HCT116 (cell line): Measurements from ENCODE around the gene PHF1. TPM values are rescaled to one million over a fixed set of nuclear protein-coding genes. Genes with fewer than 3 reads are reported as not detected.

Source experiments
- ATAC-seq: fragments of 200-7000 bp; cut with Tn5 transposase; 2 replicates; pipeline ENCODE4 v1.9.1; 2020; ENCODE audit warnings: mild to moderate bottlenecking, moderate library complexity
- BruUV-seq: library from RNA; stranded (reverse); fragments of 400-500 nt; replicated peaks from 2 replicates; lab custom pipeline; 2021; lab: Mats Ljungman, UMichigan
- CTCF ChIA-PET: fragments of 300-600 bp; sonication (Branson Sonifier 250); formaldehyde crosslinking; loops from one replicate; lab custom pipeline; 2021; ENCODE audit warnings: antibody characterized with exemption; lab: Charles Lee
- POLR2A ChIA-PET: fragments of 300-600, 350-600 bp; sonication (Branson Sonifier 250); formaldehyde crosslinking; loops from one replicate; lab custom pipeline; 2021; ENCODE audit warnings: antibody characterized with exemption; lab: Charles Lee
- RAD21 ChIA-PET, 2 experiments: fragments of 300-600 bp; sonication (Branson Sonifier 250); formaldehyde crosslinking; loops; one replicate each; lab custom pipeline; 2023; ENCODE audit warnings: low total read pairs in 2 of 2; ENCODE audit not compliant: uncharacterized antibody in 2 of 2, unreplicated experiment in 2 of 2, low non-redundant PET in 1 of 2; lab: Charles Lee
- DNase-seq: peaks from one replicate; pipeline ENCODE4 v3.0.0-alpha.2; 2010; ENCODE audit warnings: low read depth, low spot score
- H2AFZ ChIP-seq: fragments of 200-600 bp; shearing (Covaris generic), sonication (generic); 2 replicates; pipeline ENCODE4 v1.6.1; 2017; ENCODE audit warnings: low read depth, mixed run types, mixed read lengths, antibody characterized with exemption, low read length; ENCODE audit not compliant: poor library complexity, severe bottlenecking
- H3K27ac ChIP-seq: 2 replicates; pipeline ENCODE4 v1.5.1; 2012; ENCODE audit warnings: low read depth, low read length
- H3K27me3 ChIP-seq: fragments of 200-600 bp; sonication (generic); 2 replicates; pipeline ENCODE4 v1.6.1; 2016; ENCODE audit warnings: mixed run types, low read length, mixed read lengths; ENCODE audit not compliant: insufficient read depth
- H3K36me3 ChIP-seq, 2 experiments: fragments of 200-500 bp in 1 of 2; fragments of 200-600 bp in 1 of 2; sonication (Bioruptor generic) in 1 of 2; sonication (generic) in 1 of 2; 2 replicates each; pipeline versions ENCODE4 v1.5.1 to v1.6.1; 2014 to 2016; ENCODE audit warnings: low read length in 2 of 2, inconsistent platforms in 1 of 2, mixed read lengths in 1 of 2, mixed run types in 1 of 2; ENCODE audit not compliant: insufficient read depth in 2 of 2, control insufficient read depth in 1 of 2
- H3K4me1 ChIP-seq, 2 experiments: fragments of 200-600 bp in 1 of 2; sonication (generic) in 1 of 2; 2 replicates each; pipeline versions ENCODE4 v1.5.1 to v1.6.1; 2012 to 2017; ENCODE audit warnings: low read length in 2 of 2, inconsistent platforms in 1 of 2, mild to moderate bottlenecking in 1 of 2, mixed read lengths in 1 of 2, mixed run types in 1 of 2, moderate library complexity in 1 of 2; ENCODE audit not compliant: insufficient read depth in 2 of 2, control insufficient read depth in 1 of 2
- H3K4me2 ChIP-seq: fragments of 200-600 bp; sonication (generic); 2 replicates; pipeline ENCODE4 v1.6.1; 2017; ENCODE audit warnings: mixed run types, low read length, mixed read lengths
- H3K4me3 ChIP-seq, 2 experiments: fragments of 200-600 bp in 1 of 2; sonication (generic) in 1 of 2; replicated peaks in 1 of 2; 2 replicates each; pipeline ENCODE4 v1.5.1; 2011 to 2016; ENCODE audit warnings: low read length in 2 of 2, control low read depth in 1 of 2, low read depth in 1 of 2, mild to moderate bottlenecking in 1 of 2, mixed read lengths in 1 of 2, mixed run types in 1 of 2
- H3K79me2 ChIP-seq: fragments of 200-600 bp; sonication (generic); 2 replicates; pipeline ENCODE4 v1.6.1; 2017; ENCODE audit warnings: mild to moderate bottlenecking, mixed run types, low read length, moderate library complexity, mixed read lengths; ENCODE audit not compliant: insufficient read depth
- H3K9ac ChIP-seq: fragments of 200-600 bp; sonication (generic); 2 replicates; pipeline ENCODE4 v1.6.1; 2016; ENCODE audit warnings: low read length, mixed read lengths
- H3K9me2 ChIP-seq: fragments of 200-600 bp; sonication (generic), shearing (Covaris generic); 2 replicates; pipeline ENCODE4 v1.6.1; 2017; ENCODE audit warnings: mixed run types, mild to moderate bottlenecking, moderate library complexity; ENCODE audit not compliant: insufficient read depth
- H3K9me3 ChIP-seq, 2 experiments: fragments of 200-500 bp in 1 of 2; fragments of 200-600 bp in 1 of 2; sonication (Bioruptor generic) in 1 of 2; sonication (generic) in 1 of 2; 2 replicates each; pipeline ENCODE4 v1.6.1; 2014 to 2017; ENCODE audit warnings: low read length in 2 of 2, mixed read lengths in 2 of 2, inconsistent platforms in 1 of 2, low read depth in 1 of 2, mild to moderate bottlenecking in 1 of 2, mixed run types in 1 of 2, moderate library complexity in 1 of 2; ENCODE audit not compliant: control insufficient read depth in 1 of 2, insufficient read depth in 1 of 2
- H4K20me1 ChIP-seq: fragments of 200-600 bp; sonication (generic), shearing (Covaris generic); 2 replicates; pipeline ENCODE4 v1.6.1; 2017; ENCODE audit warnings: mixed run types, mild to moderate bottlenecking, moderate library complexity; ENCODE audit not compliant: insufficient read depth
- CBX3 ChIP-seq: IDR thresholded peaks from 2 replicates; pipeline ENCODE4 v1.6.1; 2012; ENCODE audit warnings: low read depth
- CEBPB ChIP-seq: IDR thresholded peaks from 2 replicates; pipeline ENCODE4 v1.6.1; 2012; ENCODE audit warnings: low read depth
- MAX ChIP-seq: IDR thresholded peaks from 2 replicates; pipeline ENCODE4 v1.6.1; 2012
- SIN3A ChIP-seq: IDR thresholded peaks from 2 replicates; pipeline ENCODE4 v1.6.1; 2012; ENCODE audit warnings: low read depth
- SP1 ChIP-seq: IDR thresholded peaks from 2 replicates; pipeline ENCODE4 v1.6.1; 2012; ENCODE audit warnings: low read depth
- SRF ChIP-seq: IDR thresholded peaks from 2 replicates; pipeline ENCODE4 v1.6.1; 2012; ENCODE audit warnings: low read depth
- ZNF274 ChIP-seq: fragments of 200-500 bp; sonication (Bioruptor generic); IDR thresholded peaks from 2 replicates; pipeline ENCODE4 v1.6.1; 2014; ENCODE audit warnings: mild to moderate bottlenecking, low read depth, low read length, inconsistent platforms
- intact Hi-C: fragments of 100-400 bp; cut with micrococcal nuclease; formaldehyde crosslinking; loops from 2 replicates; pipeline ENCODE4 v1.10.0; 2022
- total RNA-seq: library from RNA; stranded (reverse); gene quantifications from one replicate; pipeline ENCODE4 v1.2.1, GENCODE V29; 2021; ENCODE audit not compliant: unreplicated experiment

The PHF1 gene
- total RNA-seq, 1 experiment from 2014 or later, result 40.2 TPM

GRCh38 chr6:33412140-33413009 is 1.6 kb downstream of the PHF1 start:
- Histone ChIP-seq H3K79me2 (peaks cover 35% of the 10 kb centered on the region), H3K9ac (0 out of 2 replicates have a peak overlapping the region, but pooled peaks have one; percentile 11), H3K36me3 (peaks cover 8 to 39% of the 10 kb centered on the region in 2 experiments; a peak in 3 of 4 replicates), H3K9me2 (no peaks in the 10 kb centered on the region), H3K4me3 (no peak overlapping the region), H3K9me3 (no peaks in the 10 kb centered on the region), H3K27ac (no peak overlapping the region), H3K4me1 (peaks cover 10 to 32% of the 10 kb centered on the region in 2 experiments; a peak in 3 of 4 replicates), H2AFZ (no peak overlapping the region), H4K20me1 (no peaks in the 10 kb centered on the region), H3K4me2 (peak overlapping the region; percentile 96; the same call in 1 of the 2 replicates), H3K27me3 (no peaks in the 10 kb centered on the region)
- intact Hi-C loops, result loop anchor here (5.0 to 10.0 kb wide), 2 partner anchors 115 to 208 kb away; partner anchors contain the start of genes HSD17B8, RGL2, RING1 and RXRB
- ChIA-PET RAD21 (no interaction called here), CTCF (no interaction called here), POLR2A (no interaction called here)
- ATAC-seq, result no peak
- BruUV-seq, result TSS peak; percentile 39
- DNase-seq, result no peak
- TF ChIP-seq SIN3A (no peak), SP1 (no peak), CEBPB (no peak), SRF (no peak), MAX (no peak), ZNF274 (no peak), CBX3 (no peak)
- TF ChIP-seq, all 23 proteins: peak for 0
